ENCODE data around the gene ATG16L1.

Gene ATG16L1

DNA sequence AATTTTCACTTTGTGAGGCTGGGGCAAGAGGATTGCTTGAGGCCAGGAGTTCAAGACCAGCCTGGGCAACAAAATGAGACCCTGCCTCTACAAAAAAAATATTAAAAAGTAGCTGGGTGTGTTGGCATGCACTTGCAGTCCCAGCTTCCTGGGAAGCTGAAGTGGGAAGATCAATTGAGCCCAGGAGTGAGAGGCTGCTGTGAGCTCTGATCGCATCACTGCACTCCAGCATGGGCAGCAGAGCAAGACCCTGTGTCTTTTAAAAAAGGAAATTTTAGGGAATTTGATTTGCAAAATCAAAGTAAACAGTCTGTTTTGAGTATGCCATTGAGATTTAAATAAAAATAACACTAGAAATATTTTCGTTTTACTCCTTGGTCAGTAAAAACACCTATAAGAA is 27.4 kb downstream of the ATG16L1 start:
- in situ Hi-C loops (cut with MboI; ENCODE audit: low pct_unique_long_range_greater_than_20kb, low sequenced_read_pairs) = no loop called here
- DNase-seq = no peak

DNA sequence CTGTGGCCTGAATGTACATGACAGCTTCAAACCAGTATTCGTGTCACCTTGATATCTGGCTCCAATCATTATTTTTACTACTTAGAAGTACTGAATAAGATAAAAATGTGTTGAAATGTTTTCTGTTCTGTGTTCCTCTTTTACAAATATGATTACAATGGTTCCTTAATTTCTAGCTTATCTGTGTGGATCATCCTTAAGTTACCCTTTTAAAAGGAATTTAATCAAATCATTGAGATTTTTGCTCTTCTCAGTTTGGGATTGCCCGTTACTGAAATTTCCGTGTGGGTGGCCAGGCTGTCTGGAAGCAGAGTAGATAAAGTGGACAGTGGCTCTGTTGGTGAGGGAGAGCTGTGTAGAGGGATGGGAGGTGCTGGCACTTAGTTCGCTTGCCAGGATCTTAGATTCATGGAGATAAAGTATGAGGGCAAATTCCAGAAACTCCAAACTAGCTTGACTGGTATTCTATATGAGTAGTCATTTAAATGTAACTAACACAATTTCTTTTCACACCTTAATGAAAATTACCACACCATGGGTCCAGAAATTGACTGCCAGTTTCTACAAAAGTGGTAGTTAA is 28.7 kb downstream of the ATG16L1 start:
- in situ Hi-C loops (cut with MboI; ENCODE audit: low pct_unique_long_range_greater_than_20kb, low sequenced_read_pairs) = no loop called here
- no peak for DNase-seq

DNA sequence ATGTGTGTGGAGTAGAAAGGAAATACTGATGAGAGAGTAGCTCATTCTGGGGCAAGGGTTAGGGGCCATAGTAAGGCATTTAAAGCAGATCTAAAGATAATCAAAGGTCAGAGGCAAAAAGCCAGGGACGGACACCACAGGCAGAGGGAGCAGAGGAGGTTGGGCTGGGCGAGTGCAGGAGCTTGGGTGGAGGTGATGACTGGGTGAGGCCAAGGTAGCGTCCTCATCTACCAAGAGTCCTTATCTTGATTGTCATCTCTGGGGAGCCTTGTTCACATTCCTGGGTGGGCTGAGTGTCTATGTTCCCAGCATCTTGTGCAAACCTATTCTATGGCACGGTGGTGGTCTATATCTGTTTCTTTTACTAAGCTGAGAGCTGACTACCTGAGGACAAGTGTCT is 30.1 kb downstream of the ATG16L1 start:
- in situ Hi-C loops (cut with MboI; ENCODE audit: low pct_unique_long_range_greater_than_20kb, low sequenced_read_pairs) = no loop called here
- DNase-seq = no peak

DNA sequence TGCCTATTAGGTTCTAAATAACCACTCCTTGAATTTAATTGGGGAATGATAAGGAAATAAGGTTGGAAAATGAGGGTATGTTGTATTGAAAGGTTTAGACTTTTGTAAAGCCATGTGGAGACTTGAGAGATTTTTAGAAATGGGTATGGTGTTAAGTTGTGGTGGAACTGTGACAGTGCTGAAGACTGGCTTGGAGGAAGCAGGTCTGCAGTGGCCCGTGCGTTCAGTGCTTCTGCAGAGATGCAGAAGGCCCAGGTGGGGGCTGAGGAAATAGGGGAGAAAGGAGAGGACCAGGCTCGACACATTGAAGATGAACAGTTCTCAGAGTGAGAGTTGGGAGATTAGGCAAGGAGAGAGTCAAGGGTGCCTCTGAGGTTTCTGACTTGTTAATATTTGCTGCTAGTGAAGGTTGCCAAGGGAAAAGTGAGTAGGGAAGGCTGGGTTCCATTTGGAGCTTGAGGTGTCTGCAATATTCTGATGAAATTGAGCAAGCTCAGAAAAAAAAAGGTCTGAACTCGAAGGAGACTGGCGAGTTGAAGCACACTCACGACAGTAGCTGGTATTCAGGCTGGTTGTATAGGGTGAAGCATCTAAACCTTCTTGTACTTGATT is 30.6 kb downstream of the ATG16L1 start:
- in situ Hi-C loops (cut with MboI; ENCODE audit: low pct_unique_long_range_greater_than_20kb, low sequenced_read_pairs) = no loop called here
- DNase-seq = no peak

DNA sequence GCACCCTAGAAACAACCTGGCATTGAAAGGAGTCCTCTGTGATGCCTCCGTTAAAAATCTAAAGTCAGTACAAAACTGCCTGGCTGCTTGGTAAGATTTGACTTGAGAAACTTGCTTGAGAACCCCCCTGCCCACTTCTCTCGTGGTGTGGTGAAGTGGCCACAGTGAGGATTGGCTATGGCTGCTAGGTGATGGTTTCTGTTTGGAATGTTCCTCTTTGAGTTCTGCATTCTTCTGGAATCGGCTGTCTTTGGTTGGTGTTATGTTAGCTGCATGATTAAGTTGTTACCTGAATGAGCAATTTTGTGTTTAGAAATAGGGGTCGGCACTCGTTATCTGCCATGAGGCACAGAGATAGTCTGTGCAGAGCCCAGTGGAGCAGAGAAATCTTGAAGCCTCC is 34.4 kb downstream of the ATG16L1 start:
- in situ Hi-C loops (cut with MboI; ENCODE audit: low pct_unique_long_range_greater_than_20kb, low sequenced_read_pairs) = no loop called here
- no peak for DNase-seq

DNA sequence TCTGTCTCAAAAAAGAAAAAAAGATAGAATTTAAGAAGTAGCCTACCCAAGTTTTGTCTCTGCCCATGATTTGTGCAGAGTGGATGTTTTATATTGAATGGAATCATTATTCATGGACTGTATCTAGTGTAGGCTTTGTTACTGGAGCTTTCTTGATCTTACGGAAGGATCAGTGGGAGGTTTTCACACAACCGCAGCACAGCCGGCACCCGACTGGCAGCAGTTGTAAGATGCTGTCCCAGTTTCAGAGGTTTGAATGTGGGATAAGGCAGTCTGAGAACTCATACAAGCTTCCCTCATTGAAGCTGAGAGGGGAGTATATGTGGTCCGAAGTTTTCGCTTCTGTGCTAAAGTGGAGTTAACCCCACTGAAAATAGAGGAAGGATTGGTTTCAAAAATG is 36.4 kb downstream of the ATG16L1 start:
- in situ Hi-C loops (cut with MboI; ENCODE audit: low pct_unique_long_range_greater_than_20kb, low sequenced_read_pairs) = no loop called here
- no peak for DNase-seq

DNA sequence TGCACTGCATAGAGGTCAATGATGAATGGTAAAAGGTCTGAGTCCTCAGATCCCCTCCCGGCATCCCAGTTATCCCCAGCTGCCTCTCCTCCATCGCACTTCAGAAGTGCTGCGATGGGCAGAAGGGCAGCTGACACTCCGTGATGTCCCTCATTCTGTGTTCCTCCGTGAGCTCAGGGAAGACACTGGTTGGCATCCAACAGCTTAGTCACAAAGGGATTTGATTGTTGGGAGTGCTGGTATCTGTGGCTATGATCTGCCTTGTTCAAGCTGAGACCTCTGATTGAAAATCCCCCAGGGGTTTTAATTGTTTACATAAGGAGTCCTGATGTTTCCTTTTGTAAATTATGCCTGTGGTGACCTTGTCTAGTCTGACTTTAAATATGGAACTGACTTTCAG is 37.2 kb downstream of the ATG16L1 start:
- in situ Hi-C loops (cut with MboI; ENCODE audit: low pct_unique_long_range_greater_than_20kb, low sequenced_read_pairs) = no loop called here
- DNase-seq = no peak

DNA sequence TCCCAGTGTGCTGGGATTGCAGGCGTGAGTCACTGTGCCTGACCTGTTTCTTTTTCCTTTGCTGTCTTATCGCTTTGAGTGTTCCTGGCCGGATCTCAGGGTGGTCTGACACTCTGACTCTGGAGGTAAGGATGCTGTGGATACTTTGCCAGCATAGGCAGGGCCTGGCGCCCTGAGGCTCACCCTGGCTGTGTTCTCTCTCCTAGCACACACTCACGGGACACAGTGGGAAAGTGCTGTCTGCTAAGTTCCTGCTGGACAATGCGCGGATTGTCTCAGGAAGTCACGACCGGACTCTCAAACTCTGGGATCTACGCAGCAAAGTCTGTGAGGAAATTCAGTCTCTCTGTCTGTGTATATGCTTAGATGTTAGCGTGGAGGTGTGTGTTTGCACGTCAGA is 38.2 kb downstream of the ATG16L1 start:
- no peak for DNase-seq
- in situ Hi-C loops (cut with MboI; ENCODE audit: low pct_unique_long_range_greater_than_20kb, low sequenced_read_pairs) = no loop called here

DNA sequence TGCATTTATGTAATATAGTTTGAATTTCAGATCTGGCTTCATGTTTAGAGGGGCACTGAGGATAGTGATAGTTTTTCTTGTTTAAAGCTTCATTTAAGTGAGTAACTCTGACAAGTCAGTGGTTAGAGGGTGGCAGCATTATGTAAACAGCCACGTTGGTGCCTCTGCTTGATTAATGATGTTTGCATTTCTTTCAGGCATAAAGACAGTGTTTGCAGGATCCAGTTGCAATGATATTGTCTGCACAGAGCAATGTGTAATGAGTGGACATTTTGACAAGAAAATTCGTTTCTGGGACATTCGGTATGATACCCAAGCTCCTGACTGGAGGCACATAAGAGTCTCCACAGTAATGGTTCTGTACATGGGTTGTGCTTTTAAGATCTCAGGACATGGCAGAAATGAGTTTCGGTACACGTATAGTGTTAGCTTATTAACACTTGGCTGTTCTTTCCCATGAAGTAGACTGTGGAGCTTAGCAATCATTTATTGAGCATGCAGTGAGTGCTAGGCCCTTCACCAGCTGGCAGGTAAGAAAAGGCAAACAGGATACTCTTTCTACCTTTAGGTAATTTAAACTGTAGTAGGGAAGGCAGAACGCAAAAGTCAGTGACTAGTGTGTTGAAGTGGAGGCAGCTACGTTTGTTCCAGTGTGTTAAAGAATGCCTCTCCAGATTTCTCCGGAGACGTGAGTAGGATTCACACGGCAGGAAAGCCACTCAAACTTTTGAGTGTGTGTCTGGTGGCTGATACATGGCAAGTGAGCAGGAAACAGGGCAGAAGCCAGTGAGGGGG is 38.8 kb downstream of the ATG16L1 start:
- DNase-seq = no peak
- in situ Hi-C loops (cut with MboI; ENCODE audit: low pct_unique_long_range_greater_than_20kb, low sequenced_read_pairs) = no loop called here

DNA sequence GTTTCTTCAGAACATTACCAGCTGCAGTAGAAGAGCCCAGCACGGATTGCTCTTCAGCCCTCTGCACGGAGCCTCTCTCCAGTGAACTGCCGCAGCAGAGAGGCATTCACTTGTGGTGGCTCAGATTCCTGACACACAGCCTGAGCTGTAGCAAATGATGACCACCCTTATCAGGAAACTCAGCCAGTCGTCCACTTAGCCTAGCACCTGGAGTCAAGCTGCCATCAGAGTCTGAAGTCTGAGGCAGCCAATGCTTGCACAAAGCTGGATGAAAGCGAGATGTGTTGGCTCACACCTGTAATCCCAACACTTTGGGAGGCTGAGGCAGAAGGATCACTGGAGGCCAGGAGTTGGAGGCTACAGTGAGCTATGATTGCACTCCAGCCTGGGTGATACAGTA is 44.4 kb downstream of the ATG16L1 start:
- no peak for DNase-seq
- in situ Hi-C loops (cut with MboI; ENCODE audit: low pct_unique_long_range_greater_than_20kb, low sequenced_read_pairs) = no loop called here

DNA sequence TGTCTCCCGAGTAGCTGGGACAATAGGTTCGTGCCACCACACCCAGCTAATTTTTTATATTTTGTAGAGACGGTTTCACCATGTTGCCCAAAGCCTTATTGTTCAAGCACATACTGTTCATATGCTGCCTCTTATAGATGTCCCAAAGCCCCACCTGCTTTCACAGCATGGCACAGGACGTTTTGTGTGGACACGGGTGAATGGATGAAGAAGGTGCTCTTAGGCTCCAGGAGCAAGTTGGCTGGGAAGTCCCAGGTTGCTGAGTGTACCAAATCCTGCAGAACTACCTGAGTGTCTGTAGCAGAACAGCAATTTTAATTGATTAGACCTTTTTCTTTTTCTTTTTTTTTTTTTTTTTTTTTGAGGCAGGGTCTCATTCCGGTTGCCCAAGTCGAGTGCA is 45.6 kb downstream of the ATG16L1 start:
- in situ Hi-C loops (cut with MboI; ENCODE audit: low pct_unique_long_range_greater_than_20kb, low sequenced_read_pairs) = no loop called here

DNA sequence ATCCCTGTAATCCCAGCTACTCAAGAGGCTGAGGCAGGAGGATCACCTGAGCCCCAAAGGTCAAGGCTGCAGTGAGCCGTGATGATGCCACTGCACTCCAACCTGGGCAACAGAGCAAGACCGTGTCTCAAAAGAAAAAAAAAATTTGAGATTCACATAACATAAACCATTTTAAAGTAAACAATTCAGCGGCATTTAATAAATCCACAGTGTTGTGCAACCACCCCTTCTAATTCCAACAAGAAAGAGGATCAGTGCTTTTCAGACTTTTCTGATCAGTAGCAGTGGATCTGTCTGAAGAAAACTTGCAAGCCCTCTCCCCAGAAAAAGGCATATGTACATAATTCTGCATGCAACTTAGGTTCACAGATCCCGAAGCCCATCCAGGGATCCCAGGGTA is 48.9 kb downstream of the ATG16L1 start:
- DNase-seq = no peak
- in situ Hi-C loops (cut with MboI; ENCODE audit: low pct_unique_long_range_greater_than_20kb, low sequenced_read_pairs) = no loop called here

More for the DNA sequence above, 45.6 kb downstream of the ATG16L1 start:
- no peak for DNase-seq

DNA sequence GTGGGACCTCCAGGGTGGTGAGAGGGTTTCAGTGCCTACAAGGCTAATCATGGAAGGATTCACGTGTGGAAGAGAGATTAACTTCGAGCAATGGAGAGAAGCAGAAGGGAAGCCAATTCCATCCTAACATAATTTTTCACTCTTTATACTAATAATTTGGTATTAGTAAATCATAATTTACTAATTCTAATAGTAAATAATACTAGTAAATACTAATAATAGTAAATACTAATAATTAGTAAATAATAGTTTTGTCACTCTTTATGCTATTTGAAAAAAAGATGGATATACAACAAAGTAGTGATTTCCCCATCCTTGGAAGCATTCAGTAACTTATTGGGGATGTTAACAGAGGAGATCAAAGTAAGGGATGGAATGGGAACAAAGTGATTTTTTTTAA is 49.8 kb downstream of the ATG16L1 start:
- DNase-seq = no peak
- in situ Hi-C loops (cut with MboI; ENCODE audit: low pct_unique_long_range_greater_than_20kb, low sequenced_read_pairs) = no loop called here

DNA sequence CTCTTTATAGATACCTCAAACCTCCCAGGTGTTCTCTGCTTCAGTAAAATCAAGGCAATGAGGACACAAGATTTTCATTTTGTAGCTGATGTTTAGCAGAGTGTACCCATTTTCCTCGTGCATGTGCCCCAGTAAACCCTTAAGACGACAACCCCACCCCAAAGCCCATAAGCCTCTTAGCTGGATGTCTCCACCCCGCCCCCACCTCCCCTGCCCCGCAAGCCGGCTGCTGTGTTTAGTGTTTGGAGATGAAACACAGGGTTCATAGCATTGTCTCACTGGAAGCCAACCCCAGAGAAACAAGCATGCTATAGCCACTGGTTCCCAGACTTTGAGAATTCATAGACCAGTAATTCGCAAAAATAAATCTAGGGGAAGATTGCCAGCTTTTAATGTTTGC is 50.3 kb downstream of the ATG16L1 start:
- DNase-seq = no peak
- in situ Hi-C loops (cut with MboI; ENCODE audit: low pct_unique_long_range_greater_than_20kb, low sequenced_read_pairs) = no loop called here

DNA sequence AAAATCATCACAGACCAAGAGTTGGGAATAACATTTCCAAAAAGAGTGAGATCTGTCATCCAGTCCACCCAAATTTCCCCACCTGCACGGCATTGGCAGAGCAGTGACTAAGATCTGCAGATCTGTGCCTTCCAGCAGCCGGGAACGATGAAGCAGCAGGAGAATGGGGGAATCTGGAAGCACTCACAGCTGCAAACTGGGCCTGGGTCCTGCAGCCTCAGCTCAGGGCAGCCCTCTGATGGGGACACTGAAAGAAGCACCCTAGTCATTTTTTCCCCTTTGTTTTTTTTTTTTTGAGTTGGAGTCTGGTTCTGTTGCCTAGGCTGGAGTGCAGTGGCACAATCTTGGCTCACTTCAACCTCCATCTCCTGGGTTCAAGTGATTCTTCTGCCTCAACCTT is 51.8 kb downstream of the ATG16L1 start:
- DNase-seq = no peak
- in situ Hi-C loops (cut with MboI; ENCODE audit: low pct_unique_long_range_greater_than_20kb, low sequenced_read_pairs) = no loop called here

DNA sequence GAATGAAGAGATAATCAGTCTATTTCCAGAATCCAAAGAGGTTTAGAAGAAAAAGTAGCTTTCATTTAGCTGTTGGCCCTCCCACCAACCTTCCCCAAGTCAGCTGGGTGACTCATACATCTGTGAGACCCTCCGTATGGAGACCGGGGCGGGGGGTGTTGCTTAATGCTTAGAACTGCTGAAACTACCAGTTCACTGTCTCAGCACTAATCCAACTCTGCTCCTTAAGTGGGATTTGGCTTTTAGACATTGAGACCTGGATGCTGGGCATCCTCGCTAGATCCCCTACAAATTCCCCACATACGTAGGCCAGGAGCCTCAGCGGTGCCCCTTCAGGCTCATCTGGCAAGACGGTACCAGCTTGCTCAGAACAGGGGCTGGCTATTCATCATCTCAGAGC is 56.1 kb downstream of the ATG16L1 start, which contains the start of gene SAG:
SAG (plus strand) TSS at position 252 of the 400 bp plus-strand sequence. CDS start 1,374 bp downstream, outside the sequence.
- in situ Hi-C loops (cut with MboI; ENCODE audit: low pct_unique_long_range_greater_than_20kb, low sequenced_read_pairs) = no loop called here
- no peak for DNase-seq

DNA sequence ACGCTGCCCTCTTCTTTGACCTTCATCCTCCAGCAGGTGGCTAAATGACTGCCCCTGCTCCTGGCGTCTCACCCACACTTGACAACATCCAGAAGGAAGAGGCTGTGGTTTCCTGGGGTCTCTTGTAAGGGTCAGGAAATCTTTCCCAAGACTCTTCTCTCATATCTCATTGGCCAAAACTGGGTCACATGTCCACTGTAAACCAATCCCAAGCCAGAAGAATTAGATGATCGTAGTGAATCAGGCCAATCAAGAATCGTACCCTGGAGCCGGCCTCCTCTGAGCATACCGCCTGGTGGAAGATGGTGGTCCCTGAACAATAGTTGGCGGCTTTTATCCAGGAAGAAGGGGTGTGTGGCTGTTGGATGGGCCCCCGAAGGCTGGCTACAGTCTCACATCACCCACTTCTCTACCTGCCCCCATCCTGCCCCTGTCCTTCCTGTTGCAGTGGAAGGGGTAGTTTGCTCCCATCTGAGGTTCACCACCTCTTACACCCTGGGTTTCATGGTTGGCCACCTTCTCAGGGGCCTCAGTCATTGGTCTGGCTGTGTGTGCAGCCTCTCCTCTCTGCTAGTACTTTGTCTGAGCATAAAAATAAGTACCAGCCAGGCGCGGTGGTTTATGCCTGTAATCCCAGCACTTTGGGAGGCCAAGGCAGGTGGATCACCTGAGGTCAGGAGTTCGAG is 59.9 kb downstream of the ATG16L1 start:
- no peak for DNase-seq
- in situ Hi-C loops (cut with MboI; ENCODE audit: low pct_unique_long_range_greater_than_20kb, low sequenced_read_pairs) = no loop called here

DNA sequence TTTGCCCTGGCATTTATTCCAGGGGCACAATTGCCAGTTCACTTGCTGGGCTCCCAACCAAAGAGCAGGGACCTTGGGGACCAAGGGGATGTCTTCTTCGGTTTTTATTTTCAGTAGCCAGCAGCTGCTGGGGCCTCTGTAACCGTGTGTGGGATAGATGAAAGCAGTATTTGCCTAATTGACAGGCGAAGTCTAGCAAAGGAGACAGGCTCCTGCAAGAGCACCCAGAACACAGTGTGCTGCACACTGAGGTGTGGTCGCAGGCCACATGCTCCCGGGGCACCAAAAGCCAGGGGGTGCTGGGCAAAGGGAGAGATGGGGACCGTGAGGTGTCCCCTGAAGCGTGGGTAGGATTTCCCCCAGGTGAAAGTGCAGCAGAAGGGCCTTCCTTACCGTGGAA is 61.4 kb downstream of the ATG16L1 start:
- DNase-seq = no peak
- in situ Hi-C loops (cut with MboI; ENCODE audit: low pct_unique_long_range_greater_than_20kb, low sequenced_read_pairs) = no loop called here

DNA sequence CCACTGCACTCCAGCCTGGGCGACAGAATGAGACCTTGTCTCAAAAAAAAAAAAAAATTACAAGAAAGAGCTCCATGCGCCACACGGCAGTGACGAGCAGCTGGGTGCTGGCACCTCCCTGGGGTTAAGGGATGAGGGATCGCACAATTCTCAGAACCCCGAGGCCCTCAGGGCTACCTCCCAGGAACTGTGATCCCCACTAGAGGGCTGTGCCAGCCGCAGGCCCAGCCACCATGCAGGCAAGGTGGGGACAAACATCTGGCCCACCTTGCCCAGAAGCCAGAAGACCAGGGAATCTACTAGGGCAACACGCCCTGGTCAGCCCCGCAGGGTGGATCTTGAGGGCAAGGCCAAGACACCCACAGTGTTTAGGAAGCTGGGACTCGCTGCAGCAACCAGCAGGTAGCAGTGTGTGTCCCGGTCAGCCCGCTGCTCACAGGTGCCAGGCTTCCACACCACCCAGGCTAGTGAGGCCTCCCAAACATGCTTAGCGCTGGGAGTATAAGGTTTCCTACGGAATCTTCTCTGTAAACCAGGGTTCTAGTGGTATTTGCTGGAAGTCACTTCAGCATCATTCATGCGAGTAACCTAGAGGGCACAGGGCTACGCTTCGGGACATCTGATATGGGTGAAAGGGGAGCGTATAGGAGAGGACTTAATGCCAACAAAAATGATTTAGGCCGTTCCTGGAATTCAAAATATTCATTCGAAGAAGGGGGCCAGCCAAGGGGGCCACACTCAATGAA is 62.9 kb downstream of the ATG16L1 start:
- DNase-seq = no peak
- in situ Hi-C loops (cut with MboI; ENCODE audit: low pct_unique_long_range_greater_than_20kb, low sequenced_read_pairs) = no loop called here

Data from KBM-7 (cell line).